HG03280 (cell line): ENCODE measurements around the gene MTFMT.

Experiments used
- ATAC-seq: cut with Tn5 transposase; IDR thresholded peaks from one replicate; pipeline ENCODE4 v1.9.1; 2021; ENCODE audit warnings: mild to moderate bottlenecking, moderate library complexity; ENCODE audit not compliant: unreplicated experiment

MTFMT gene

DNA sequence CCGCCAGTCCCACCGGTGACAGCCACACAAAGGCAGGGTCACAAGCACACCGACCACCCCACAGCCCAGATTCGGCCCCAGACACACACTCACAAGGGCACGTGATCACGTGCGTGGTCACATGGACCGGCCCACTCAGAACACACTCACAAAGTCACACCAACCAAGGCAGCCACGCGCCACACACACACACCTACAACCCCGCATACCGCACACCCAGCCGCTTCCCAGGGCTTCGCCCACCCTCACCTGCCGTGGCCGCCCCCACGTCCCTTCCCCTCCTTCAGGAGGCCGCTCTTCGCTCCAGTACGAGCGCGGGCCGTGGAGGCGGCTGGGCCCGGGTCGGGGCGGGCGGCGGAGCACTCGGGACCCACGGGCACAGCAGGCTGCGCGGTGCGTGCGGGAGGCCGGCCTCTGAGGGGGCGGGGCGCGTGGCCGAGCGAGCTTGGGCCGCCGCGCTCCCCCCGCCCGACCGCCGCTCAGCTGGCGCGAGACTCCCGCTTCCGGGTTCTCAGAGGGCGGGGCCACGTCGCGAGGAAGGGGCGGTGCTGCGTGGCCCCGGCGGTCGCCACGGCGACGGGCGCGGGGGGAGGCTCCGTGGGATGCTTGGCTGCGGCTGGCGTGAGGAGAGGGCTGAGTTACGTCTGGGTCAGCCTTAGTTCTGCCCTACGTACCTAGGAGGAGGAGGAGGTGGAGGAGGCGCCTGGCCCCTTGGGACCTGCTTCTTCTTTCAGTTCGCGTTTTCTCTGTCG lies 39.8 kb downstream of the MTFMT start, which contains the start of gene SPG21:
Gene SPG21, minus strand, starts transcription at position 499 of the 752 bp plus-strand sequence. CDS start 6,345 bp downstream, outside the sequence.
- peak; percentile 97 for ATAC-seq

DNA sequence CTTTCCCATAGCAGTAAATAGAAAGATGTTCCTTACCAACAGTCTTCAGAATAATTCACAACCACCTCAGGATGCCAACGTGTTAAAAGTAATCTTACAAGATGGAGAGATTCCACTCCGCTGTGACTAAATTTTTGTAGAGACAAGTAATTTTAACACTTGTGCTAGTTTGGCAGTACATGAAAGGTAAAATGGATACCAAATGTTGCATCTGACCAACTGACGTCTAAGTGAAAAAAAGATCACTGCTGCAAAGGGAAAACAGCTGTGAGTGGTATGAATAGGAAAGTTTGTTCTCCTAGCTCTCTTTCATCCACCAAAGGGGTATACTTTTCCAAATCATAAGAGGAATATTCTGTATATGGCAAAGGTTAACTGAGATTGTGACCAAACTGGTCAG lies 42.3 kb downstream of the MTFMT start:
- no peak for ATAC-seq

DNA sequence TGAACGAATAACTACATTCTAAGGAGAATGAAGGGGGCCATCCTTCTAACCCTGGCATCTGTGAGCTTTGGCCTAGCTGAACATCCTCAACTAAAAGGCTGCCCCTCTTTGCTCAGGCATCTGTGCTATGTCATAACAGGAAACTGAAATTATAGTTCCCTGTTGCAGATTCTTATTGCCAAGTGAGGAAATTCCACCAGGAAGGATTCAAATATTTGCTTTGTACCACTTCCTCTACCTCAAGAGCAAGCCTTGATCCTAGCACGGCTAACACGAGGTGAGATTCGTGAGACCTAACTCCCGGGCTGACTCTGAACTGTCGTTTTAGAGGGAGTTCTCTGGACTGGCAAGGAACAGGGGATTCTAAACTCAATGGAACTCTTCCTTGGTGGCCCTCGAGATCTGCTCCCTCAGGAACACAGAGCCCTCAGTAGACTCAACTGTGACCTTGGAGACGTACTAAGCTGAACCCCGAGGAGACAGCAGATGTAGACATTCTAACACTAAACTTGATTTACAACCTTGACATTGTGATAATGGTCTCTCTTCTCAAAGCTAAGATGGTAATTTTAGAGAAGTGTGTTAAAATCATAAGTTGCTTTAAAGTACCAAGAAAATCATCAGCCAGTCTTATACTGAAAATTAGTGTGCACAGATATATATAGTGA lies 43.9 kb downstream of the MTFMT start:
- ATAC-seq, result no peak

DNA sequence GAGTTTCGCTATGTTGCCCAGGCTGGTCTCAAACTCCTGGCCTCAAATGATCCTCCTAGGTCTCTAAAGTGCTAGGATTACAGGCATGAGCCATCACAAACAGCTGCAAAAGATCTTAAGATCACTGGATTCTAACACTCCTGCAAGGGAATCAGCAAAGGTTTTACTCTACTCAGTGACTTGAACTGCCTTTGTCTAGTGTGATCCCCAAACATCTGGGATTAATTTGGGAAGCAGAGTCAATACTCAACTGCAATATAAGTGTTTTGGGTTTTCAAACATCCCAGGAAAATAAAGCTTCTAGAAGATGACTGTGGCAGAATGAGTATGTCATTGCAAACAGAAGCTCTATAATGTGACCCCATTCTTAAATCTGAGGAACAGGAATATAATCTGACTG lies 47.0 kb downstream of the MTFMT start:
- no peak for ATAC-seq

DNA sequence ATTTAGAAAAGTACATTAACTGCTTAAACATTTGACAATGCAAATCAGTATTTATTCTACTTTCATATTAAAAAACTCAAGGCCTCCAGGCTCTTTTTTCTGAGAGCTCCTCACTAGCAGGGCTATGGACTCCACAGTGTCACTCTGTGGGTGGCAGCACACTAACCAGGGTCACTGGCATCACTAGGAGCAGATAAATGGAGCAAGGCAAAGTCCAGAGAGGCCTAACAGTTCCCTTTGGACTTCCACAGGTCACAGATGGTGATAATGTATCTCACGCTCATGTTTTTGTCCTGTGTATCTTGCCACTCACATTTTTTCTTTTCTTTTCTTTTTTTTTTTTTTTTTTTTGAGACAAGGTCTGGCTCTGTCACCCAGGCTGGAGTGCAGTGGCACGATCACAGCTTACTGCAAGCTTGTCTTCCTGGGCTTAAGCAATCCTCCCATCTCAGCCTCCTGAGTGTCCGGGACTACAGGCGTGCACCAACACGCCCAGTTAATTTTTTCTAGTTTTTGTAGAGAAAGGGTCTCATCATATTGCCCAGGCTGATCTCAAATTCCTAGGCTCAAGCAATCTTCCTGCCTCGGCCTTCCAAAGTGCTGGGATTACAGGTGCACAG lies 47.5 kb downstream of the MTFMT start:
- no peak for ATAC-seq

DNA sequence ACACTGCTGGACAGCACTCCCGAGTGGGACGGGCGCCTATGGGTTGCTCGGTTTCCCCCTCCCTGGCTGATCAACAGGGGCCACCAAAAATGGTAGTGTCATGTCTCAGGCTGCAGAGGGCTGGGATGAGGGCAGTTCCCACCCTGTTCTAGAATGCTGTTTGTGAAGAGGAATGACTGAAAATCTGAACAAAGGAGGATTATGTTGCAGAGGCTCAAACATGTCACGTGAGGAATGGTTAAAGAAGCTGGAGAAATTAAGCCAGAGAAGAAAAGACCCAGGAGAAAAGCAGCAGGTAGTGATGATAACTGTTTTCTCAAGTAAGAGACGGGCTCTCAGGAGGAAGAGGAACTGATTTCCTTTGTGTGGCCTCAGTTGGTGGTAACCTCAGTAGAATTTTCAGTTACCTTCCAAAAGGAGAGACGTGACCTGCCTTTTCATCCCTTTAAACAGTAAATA lies 50.2 kb downstream of the MTFMT start:
- no peak for ATAC-seq

DNA sequence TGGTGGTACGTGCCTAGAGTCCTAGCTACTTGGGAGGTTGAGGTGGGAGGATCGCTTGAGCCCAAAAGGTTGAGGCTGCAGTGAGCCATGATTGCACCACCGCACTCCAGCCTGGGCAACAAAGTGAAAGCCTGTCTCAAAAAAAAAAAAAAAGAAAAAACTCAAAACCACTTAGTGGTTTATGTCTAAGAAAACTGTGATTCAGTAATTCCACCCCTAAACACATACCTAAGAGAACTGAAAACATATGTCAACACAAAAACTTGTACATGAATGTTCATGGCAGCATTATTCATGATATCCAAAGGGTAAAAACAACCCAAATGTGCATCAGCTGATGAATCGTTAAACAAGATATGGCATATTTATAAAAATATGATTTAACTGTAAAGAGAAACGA lies 54.0 kb downstream of the MTFMT start:
- no peak for ATAC-seq

DNA sequence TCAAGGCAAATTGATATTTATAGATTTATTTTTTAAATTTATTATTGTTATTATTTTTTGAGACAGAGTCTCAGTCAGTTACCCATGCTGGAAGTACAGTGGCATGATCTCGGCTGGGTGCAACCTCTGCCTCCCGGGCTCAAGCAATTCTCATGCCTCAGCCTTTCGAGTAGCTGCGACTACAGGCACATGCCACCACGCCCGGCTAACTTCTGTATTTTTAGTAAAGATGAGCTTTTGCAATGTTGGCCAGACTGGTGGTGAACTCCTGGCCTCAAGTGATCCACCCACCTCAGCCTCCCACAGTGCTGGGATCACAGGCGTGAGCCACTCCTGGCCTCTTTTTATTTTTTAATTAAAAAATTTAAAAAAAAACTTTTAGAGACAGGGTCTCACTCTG lies 58.7 kb downstream of the MTFMT start:
- no peak for ATAC-seq

DNA sequence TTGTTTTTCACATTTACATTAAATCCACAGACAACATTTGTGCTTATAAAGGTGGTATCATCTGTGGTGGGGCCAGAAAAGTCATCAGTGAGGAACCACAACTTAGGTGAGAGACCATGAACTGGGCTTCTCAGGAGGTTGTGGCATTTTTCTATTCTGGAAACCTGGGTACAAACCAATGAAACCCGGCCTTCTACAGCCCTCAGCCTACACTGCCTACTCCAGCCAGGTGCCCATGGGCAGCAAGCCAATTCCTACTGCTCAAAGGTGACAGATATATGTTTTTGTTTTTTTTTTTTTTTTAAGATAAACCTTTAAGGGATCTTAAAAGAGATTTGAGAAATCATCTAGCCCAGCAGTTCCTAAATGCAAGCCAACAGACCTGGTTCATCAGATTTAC lies 60.0 kb downstream of the MTFMT start:
- no peak for ATAC-seq

DNA sequence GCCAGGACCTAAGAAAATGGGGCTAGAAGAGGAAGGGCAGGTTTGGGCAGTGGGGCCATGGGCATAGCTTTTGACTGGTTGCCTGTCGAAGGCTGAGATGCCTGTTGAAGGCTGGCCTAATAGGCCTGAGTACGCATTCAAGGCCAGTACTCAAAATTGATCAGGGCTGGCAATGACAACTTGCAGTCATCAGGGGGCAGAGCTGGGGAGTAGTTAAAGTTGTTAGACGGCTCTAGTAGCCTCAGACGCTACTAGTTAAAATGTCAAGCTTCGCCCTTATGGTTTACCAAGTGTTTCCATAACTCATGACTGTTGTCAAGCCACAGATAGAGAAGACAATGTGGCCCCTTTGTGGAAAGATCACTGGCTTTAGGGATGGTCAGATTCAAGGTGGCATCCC lies 68.4 kb downstream of the MTFMT start:
- ATAC-seq, result no peak

DNA sequence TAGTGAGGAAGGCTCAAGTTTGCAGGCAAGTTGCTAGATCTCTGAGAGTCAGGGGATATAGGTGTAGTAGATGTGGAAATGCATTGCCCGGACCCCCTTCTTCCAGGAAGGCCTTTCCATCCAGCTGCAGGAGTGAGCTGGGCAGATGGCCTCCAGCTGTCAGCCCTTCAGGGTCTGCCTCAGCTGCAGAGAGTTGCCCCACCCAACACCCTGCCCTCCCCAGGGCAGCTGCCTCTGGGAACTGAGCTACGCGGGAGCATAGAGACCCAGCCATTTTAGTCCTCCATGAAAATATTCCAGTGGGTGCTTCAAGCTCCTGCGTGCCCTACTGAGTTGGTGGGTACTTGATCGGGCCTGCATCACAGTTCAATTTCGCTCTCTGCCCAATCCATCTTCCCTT lies 69.3 kb downstream of the MTFMT start:
- no peak for ATAC-seq

DNA sequence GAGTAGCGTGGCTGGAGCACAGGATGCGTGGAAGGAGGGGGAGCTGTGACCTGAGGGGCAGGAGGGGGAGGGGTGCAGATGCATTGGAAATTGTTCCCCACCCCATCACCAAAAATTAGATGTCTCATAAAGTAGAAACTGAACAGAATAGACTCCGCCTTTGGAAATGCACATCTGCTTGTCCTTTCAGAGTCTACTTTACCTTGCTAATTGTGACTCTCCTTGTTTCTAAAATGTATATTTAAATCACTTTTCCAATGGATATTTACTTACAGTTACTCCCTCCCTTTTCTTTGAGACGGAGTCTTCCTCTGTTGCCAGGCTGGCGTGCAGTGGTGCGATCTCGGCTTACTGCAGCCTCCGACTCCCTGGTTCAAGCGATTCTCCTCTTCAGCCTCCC lies 70.3 kb downstream of the MTFMT start:
- ATAC-seq, result no peak

DNA sequence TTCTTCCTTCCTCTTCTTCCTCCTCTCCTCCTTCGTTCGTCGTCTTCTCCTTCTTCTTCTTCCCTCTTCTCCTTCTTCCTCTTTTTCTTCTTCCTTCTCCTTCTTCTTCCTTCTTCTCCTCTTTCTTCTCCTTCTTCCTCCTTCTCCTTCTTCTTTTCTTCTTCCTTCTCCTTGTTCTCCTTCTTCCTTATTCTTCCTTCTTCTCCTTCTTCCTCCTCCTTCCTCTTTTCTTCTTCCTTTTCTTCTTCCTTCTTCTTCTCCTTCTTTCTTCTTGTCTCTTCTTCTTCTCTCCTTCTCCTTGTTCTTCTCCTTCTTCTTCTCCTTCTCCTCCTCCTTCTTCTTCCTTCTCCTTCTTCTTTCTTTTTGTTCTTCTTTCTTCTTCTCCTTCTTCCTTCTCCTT lies 75.0 kb downstream of the MTFMT start:
- ATAC-seq, result no peak

DNA sequence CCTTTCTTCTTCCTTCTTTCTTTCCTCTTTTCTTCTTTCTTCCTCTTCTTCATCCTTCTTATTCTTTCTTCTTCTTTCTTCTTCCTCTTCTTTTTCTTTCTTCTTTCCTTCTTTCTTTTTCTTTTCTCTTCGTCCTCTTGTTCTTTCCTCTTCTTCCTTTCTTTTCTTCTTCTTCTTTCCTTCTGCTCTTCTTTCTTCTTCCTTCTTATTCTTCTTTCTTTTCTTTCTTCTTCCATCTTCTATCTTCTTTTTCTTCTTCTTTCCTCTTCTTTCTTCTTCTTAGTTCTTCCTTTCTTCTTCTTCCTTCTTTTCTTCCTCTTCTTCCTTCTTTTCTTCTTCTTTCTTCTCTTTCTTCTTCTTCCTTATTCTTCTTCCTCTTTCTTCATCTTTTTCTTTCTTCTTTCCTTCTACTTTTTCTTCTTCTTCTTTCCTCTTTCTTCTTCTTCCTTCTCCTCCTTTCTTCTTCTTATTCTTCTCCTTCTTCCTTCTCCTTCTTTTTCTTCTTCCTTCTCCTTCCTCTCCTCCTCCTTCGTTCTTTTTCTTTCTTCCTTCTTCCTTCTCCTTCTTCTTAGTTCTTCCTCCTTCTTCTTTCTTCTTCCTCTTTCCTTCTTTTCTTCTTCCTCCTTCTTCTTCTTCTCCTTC lies 77.5 kb downstream of the MTFMT start:
- ATAC-seq, result no peak
